CD4-positive, alpha-beta T cell treated with Interleukin-10 for 1 hour (primary cell): Measurements from ENCODE around the gene CUL7.
A peak's percentile ranks its signal among the peaks of the same experiment; 100 is the strongest.
"Not testable (repeated sequence)": the region's sequence is repeated elsewhere in the genome, so short reads cannot be mapped to it uniquely, and the experiment has no call there.

Experiments
- DNase-seq: peaks from one replicate; pipeline ENCODE4 v3.0.0-alpha.2; 2020

The CUL7 gene

DNA sequence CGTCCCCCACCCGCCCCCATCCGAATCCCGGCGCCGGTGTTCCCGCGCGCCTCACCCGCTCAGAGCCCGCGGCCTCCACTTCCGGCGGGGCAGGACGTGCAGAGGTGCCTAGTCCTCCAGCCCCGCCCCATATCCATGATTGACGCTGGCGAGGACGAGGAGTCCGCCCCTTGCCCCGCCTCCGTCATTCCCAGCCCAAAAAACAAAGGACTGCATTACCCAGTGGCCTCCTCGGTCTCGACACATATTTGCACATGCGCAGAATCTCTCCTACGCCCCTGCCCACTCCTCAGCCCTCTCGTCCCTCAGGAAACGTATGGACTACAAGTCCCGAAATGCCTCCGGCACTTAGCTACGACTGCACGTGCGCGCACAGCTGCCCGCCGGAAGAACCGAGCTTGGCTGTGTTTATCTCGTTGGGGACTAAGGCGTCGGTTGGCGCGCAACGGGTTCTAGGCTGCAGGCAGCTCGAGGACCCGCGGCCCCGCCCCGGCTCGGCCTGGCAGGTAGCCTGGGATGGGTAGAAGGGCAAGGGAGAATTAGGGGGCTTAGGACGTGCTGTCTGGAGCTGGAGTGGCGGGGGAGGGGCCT lies 39.7 kb downstream of the CUL7 start, which contains the start of the genes KLHDC3 and MEA1:
TSS of gene KLHDC3 (plus strand) at position 407 of the 591 bp plus-strand sequence. CDS start 2,944 bp downstream, outside the sequence.
TSS of gene MEA1 (minus strand) at position 104 of the 591 bp plus-strand sequence. CDS start 133 bp downstream, outside the sequence.
- DNase-seq = peak; percentile 100

DNA sequence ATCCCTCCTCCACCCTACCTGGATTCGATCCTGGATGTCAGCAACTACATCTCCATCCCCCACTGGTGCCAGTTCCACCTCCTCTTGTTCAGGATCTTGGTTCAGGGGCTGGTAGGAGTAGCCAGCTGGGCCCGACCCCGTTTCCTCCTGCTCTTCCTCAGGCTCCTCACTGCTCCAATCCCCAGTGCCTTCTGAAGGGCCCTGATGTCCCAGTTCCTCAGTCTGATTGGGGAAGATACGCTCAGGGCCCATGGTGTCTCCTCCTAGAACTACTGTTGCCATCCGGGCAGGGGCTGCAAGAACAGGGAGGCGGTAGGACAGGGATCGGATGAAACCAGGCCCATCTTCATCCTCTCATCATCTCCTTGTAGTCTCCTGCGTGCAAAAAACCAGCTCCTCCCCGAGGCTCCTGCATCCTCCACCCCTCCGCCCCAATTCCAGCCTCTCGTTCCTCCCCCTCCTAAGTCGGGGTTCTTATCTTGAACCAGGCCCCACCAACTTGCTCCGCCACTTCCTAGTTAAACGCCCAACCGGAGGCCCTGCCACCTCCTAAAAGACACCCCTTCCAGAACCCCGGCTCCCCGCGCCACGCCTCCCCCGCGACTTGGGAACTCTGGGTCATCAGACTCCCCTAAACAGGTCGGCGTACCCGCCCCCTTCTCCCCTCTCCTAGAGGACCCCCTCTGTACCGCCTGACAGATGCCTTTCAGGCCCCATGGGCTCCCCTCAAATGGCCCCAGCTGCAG lies 40.4 kb downstream of the CUL7 start:
- DNase-seq = no peak

DNA sequence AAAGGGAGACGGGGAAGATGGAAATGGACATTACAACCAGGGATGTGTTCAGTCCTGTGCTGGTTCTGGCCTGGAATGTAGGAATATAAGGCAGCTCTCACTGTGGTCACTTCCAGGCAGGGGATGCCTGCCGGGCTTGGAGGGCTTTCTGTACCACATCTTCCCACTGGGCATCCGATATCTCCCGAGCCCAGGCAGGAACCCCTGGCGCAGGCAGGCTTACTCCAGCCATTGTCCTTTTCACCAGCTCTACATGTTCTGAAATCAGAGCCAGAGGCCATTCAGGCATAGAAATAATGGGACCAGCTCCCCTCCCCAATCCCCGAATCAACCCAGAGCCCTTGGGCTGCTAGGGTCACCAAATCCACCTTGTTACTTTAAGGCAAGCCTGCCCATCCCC lies 41.3 kb downstream of the CUL7 start:
- no peak for DNase-seq

DNA sequence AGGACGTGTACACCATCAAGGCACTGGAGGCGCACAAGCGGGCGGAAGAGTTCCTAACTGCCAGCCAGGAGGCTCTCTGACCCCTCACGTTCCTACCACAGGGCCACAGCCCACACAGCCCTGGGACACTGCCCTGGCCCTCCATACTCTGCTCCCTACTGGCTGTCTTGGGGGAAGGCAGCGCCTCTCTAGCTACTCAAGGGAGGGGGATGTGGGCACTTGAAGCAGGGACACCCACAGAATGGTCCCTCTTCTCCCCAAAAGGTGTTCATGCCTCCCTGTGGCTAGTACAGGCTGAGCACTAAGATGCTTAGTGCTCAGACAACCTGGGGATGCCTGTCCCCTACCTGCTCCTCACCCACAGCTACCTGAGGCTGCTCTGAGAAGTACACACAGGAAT lies 42.4 kb downstream of the CUL7 start:
- DNase-seq = no peak

DNA sequence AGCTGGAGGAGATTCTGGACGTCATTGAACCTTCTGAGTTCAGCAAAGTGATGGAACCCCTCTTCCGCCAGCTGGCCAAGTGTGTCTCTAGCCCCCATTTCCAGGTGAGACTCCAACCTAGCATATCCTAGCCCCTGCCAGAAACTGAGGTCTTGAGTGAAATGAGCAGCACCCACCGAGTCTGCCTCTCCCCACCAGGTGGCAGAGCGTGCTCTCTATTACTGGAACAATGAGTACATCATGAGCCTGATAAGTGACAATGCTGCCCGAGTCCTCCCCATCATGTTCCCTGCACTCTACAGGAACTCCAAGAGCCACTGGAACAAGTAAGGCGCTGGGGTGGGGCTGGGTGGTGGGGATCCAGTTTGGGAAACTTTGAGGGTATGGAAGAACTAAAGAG lies 44.5 kb downstream of the CUL7 start:
- DNase-seq = peak; percentile 47

DNA sequence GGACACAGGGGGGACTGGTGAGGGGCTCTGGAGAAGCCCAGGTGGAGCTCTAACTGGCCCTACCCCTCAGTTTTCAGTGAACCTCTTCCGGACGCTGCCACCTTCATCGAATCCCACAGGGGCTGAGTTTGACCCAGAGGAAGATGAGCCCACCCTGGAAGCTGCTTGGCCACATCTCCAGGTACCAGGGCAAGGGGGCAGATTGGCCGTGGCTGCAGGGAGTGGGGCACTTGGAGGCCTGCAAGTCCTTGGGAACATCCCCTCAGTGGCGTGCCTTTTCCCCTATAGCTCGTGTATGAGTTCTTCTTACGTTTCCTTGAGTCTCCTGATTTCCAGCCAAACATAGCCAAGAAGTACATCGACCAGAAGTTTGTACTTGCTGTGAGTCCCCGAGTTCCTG lies 46.5 kb downstream of the CUL7 start:
- no peak for DNase-seq

DNA sequence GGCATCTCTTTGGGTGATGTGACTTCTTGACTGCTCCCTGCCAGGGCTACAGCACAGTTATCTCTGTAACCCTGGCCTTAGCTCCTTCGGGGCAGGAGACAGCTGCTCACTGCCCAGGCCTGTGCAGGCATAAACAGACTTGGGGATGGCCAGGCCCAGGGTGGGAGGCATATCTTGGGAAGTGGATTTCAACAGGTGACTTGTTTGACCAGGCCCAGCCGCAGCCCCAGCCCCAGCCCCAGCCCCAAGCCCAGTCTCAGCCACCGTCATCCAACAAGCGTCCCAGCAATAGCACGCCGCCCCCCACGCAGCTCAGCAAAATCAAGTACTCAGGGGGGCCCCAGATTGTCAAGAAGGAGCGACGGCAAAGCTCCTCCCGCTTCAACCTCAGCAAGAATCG lies 47.4 kb downstream of the CUL7 start:
- DNase-seq = no peak

DNA sequence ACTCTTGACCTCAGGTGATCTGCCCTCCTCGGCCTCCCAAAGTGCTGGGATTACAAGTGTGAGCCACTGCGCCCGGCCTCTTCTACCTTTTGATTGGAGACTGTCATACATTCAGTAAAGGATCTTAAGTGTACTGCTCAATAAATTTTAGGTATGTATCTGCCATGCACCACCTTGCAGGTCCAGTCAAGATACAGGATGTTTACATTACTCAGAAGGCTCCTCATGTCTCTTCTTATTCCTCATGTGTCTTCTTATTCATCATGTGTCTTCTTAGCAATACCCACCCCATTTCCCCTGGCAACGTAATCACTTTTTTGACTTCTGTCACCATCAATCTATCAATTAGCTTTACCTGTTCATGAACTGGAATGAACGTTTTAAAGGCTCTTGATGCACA lies 47.8 kb downstream of the CUL7 start:
- no peak for DNase-seq

DNA sequence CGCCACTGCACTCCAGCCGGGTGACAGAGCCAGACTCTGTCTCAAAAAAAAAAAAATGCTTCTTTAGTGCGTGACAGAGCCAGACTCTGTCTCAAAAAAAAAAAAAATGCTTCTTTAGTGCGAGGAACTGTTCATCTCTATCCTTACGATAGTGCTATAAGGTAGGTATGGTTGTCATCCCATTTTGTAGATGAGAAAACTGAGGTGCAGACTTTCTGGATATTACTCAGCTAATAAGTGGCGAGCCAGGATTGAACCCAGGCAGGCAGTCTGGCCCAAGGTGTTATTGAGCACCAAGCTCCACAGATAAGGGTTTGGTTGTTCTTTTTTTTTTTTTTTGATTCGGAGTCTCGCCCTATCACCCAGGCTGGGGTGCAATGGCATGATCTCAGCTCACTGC lies 51.8 kb downstream of the CUL7 start:
- DNase-seq = no peak

DNA sequence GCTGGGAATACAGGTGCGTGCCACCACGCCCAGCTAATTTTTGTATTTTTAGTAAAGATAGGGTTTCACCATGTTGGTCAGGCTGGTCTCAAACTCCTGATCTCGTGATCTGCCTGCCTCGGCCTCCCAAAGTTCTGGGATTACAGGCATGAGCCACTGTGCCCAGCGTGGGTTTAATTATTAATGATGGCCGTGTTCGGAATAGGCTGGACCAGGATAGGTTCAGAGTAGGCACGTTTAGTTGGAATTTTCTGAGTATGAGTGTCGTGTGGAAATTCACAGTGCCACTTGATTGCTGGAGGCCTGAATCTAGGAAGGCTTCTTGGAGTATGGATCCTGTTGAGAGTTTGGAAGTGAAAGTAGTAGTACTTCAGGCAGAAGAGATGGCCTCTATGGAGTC lies 55.4 kb downstream of the CUL7 start:
- not testable (repeated sequence) for DNase-seq

DNA sequence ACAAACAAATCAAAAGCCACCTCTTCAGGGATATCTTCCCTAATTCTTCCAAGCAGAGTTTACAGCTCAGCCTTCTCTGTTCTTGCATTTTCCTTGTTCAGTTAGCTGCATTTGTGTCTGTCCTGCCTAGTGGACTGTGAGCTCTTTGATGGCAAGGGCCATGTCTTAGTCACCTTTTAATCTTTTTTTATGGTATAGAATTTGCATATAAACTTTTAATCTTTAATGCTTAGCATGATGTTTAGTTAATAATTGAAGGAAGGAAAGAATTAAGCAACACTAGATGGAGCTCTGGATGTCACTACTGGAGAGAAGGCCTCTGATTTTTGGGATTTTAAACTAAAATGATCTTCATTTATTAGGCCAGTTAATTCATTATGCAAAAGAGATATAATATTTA lies 57.1 kb downstream of the CUL7 start:
- no peak for DNase-seq

DNA sequence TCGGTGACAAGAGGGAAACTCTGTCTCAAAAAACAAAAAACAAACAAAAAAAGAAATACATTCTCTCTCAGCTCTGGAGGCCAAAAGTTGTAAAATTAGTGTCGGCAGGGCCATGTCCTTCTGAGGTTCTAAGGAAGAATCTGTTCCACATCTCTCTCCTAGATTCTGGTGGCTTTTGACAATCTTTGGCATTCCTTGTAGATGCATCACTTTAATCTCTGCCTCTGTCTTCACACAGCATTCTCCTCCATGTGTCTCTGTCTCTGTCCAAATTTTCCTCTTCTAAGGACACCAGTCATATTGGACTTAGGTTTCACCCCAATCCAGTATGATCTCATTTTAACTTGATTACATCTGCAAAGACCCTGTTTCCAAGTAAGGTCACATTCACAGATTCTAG lies 60.2 kb downstream of the CUL7 start:
- no peak for DNase-seq

DNA sequence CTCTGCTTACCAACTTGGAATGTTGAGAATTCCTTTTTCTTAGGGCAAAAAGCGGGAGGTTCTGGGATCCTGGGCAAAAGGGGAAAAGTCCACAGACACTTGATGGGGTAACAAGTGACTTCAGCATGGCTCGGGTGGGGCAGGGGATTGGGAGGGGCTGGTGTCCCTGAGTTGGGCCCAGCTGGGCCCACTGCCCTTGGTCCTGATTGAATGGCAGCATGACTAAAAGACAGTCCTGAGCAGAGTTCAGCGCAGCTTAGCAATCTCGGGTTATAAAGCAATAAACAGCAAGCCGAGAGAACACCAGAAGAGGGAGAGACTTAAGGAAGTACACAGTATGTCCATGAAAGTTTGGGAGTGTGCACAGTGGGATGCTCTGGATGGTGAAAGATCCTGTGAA lies 63.7 kb downstream of the CUL7 start:
- no peak for DNase-seq

DNA sequence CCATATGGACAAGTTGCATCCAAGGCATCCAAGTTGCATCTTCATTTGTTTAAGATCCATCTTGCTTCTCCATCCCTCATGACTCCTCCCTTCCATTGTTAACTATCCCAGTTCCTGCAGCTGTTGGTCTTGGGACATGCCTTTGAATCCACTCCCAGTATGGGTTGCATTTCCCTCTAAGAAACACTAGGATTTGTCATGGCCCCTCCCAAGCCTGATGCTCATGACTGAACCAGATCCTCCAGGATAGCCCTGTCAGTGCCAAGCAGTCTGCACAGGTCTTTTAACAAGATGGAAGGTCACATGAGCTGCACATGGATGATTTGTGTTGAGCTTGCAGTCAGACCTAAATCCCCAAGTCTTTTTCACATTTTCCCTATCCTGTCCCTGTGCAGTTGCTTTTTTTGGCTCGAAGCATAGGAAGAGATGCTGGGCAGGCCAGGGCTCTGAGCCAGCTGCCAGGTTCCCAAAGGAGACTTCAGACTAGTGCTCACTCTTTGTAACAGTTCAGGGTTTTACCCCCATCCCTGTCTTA lies 65.1 kb downstream of the CUL7 start:
- DNase-seq = no peak
